ENCODE results near the gene SCAMP2.

DNA sequence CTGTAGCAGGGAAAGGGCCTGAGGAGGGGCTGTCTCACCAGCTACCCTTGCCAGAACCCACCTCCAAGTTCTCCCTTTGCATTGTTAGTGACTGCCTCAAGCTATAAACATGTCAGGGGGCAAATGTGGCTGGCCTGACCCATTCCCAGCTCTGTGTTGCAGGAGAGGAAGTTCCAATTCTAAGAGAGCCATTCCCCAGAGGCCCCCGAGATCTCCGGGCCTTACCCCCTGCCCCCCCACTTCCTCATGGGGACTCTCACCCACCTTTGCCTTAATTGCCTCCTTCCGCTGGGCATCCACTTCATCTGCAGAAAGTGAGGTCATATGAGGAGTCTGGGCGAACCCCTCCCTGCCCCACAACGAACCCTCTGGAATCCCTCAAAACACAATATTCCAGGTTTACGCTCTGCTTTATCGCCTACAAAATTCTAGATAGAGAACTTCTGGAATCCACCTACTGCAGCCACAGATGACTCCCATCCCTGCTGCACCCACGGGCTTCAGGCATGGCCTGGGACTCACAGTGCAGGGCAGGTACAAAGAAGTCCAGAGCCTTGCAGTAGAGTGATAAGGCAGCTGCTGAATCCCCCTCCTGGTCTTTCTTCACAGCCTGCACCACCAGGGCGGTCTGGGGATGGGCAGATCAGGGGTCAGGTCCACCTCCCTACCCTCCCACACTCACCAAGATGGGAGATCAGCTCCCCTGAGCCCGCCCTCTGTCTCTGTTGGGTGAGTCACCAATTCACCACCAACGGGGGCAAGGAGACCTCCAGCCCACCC is 34.2 kb downstream of the SCAMP2 start:
- TF ChIP-seq, protein P1, sequence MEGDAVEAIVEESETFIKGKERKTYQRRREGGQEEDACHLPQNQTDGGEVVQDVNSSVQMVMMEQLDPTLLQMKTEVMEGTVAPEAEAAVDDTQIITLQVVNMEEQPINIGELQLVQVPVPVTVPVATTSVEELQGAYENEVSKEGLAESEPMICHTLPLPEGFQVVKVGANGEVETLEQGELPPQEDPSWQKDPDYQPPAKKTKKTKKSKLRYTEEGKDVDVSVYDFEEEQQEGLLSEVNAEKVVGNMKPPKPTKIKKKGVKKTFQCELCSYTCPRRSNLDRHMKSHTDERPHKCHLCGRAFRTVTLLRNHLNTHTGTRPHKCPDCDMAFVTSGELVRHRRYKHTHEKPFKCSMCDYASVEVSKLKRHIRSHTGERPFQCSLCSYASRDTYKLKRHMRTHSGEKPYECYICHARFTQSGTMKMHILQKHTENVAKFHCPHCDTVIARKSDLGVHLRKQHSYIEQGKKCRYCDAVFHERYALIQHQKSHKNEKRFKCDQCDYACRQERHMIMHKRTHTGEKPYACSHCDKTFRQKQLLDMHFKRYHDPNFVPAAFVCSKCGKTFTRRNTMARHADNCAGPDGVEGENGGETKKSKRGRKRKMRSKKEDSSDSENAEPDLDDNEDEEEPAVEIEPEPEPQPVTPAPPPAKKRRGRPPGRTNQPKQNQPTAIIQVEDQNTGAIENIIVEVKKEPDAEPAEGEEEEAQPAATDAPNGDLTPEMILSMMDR (IDR thresholded peaks at IDR 0.05) = no peak
- no peak for TF ChIP-seq EZH2 (IDR thresholded peaks at IDR 0.05; ENCODE audit: borderline replicate concordance, insufficient read depth, low read depth, low read length, poor library complexity, severe bottlenecking)

Data from B cell (primary cell).